ENCODE results near the gene PKD1L1.
"Not testable (repeated sequence)": the region's sequence is repeated elsewhere in the genome, so short reads cannot be mapped to it uniquely, and the experiment has no call there.

PKD1L1 gene

GRCh38 chr7:47803846-47804245, 144.4 kb downstream of the PKD1L1 start:
- no peak overlapping the region for H3K27ac ChIP-seq
- TF ChIP-seq CTCF (IDR thresholded peaks at IDR 0.05): no peak
- TF ChIP-seq ZFX (IDR thresholded peaks at IDR 0.05; ENCODE audit: borderline replicate concordance): no peak

- no peak overlapping the region for H3K27ac ChIP-seq
- TF ChIP-seq CTCF (IDR thresholded peaks at IDR 0.05) (no peak), ZFX (IDR thresholded peaks at IDR 0.05; ENCODE audit: borderline replicate concordance) (no peak)
Measured at GRCh38 chr7:47803025-47803424, 145.2 kb downstream of the PKD1L1 start.

- TF ChIP-seq ZFX (IDR thresholded peaks at IDR 0.05; ENCODE audit: borderline replicate concordance) (no peak), CTCF (IDR thresholded peaks at IDR 0.05) (no peak)
- no peak overlapping the region for H3K27ac ChIP-seq
Measured at GRCh38 chr7:47801423-47801822, 146.8 kb downstream of the PKD1L1 start.

- no peak overlapping the region for H3K27ac ChIP-seq
Measured at GRCh38 chr7:47799524-47799923, 148.7 kb downstream of the PKD1L1 start.

GRCh38 chr7:47796347-47796746, 151.9 kb downstream of the PKD1L1 start:
- no peak overlapping the region for H3K27ac ChIP-seq

More at GRCh38 chr7:47799524-47799923, 148.7 kb downstream of the PKD1L1 start:
- TF ChIP-seq ZFX (IDR thresholded peaks at IDR 0.05; ENCODE audit: borderline replicate concordance) (no peak), CTCF (IDR thresholded peaks at IDR 0.05) (no peak)

GRCh38 chr7:47795631-47796030, 152.6 kb downstream of the PKD1L1 start:
- TF ChIP-seq ZFX (IDR thresholded peaks at IDR 0.05; ENCODE audit: borderline replicate concordance) (no peak), CTCF (IDR thresholded peaks at IDR 0.05) (no peak)

More at GRCh38 chr7:47796347-47796746, 151.9 kb downstream of the PKD1L1 start:
- TF ChIP-seq ZFX (IDR thresholded peaks at IDR 0.05; ENCODE audit: borderline replicate concordance) (no peak), CTCF (IDR thresholded peaks at IDR 0.05) (no peak)

GRCh38 chr7:47795126-47795525, 153.1 kb downstream of the PKD1L1 start:
- not testable (repeated sequence) for H3K27ac ChIP-seq

More at GRCh38 chr7:47795631-47796030, 152.6 kb downstream of the PKD1L1 start:
- H3K27ac ChIP-seq: no peak overlapping the region

DNA sequence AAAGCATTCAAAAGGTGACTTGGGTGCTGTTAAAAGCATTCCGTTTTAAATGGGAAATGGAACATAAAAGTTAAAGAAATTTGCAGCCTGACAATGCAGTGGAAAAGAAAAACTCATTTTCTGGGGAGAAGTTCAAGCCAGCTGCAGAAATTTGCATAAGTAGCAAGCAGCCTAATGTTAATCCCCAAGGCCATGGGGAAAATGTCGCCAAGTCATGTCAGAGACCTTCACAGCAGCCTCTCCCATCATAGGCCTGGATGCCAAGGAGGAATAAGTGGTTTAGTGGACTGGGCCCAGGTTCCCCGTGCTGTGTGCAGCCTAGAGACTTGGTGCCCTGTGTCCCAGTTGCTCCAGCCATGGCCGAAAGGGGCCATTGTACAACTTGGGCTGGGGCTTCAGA, 154.2 kb downstream of the PKD1L1 start:
- no peak overlapping the region for H3K27ac ChIP-seq
- no peak for TF ChIP-seq ZFX (IDR thresholded peaks at IDR 0.05; ENCODE audit: borderline replicate concordance)
- no peak for TF ChIP-seq CTCF (IDR thresholded peaks at IDR 0.05)

DNA sequence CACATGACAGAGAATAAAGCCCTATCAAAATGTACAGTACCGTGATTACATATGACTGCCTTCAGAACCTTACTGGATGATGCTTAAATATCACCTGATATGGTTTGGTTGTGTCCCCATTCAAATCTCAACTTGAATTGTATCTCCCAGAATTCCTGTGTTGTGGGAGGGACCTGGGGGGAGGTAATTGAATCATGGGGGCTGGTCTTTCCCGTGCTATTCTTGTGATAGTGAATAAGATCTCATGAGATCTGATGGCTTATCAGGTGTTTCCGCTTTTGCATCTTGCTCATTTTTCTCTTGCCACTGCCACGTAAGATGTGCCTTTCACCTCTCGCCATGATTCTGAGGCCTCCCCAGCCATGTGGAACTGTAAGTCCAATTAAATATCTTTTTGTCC, 155.1 kb downstream of the PKD1L1 start:
- not testable (repeated sequence) for H3K27ac ChIP-seq

Measured in 22Rv1 (cell line).